AG09319 (cell line): ENCODE data around the gene ABCB1.

Experiments used
- DNase-seq: peaks from one replicate; pipeline ENCODE4 v3.0.0-alpha.2; 2010; ENCODE audit warnings: low read depth; ENCODE audit errors: extremely low read depth
- CTCF ChIP-seq: IDR thresholded peaks from 2 replicates; pipeline ENCODE4 v1.5.1; 2011; ENCODE audit warnings: low read depth, mild to moderate bottlenecking, inconsistent platforms, low read length, moderate library complexity

Gene ABCB1

GRCh38 chr7:87494454-87494853 is 106.2 kb downstream of the ABCB1 start:
- no peak for DNase-seq
- no peak for TF ChIP-seq CTCF

GRCh38 chr7:87483131-87483530 is 117.6 kb downstream of the ABCB1 start:
- DNase-seq = no peak
- TF ChIP-seq CTCF = no peak

DNA sequence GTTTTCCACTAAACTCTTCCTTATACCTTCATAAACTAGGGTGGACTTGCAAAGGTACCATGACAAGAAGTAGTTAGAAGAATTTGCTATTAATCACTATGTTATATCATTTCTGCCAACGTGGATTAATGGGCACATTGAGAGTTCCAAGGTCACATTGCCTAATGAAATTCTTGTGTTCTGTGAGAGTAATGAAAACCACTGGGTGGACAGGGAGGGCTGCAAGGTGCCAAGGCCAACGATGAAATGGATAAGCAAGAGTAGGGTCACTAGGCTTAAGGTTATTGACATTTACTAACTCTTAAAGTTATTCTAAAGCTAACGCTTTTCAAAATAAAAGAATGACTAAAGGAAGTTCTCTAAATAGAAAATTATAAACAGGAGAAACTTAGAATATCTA is 118.6 kb downstream of the ABCB1 start:
- no peak for DNase-seq
- no peak for TF ChIP-seq CTCF

GRCh38 chr7:87480386-87480785 is 120.3 kb downstream of the ABCB1 start:
- no peak for DNase-seq
- no peak for TF ChIP-seq CTCF

DNA sequence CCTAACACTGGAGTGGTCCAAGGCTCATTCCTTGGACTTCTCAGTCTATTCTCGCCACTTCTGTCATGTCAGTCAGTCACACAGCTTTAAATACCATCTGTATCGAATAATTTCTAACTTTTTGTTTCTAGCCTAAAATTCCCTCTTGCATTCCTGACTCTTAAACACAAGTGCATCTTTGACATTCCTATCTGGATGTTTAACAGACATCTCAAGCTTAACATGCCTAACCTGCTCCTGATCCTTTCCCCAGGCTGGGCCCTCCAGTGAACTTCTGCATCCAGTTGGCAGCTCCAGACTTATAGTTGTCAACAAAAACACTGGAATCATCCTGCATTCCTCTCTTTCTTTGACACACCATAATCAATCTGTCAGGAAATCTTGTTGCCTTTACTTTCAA is 120.7 kb downstream of the ABCB1 start:
- TF ChIP-seq CTCF = no peak
- DNase-seq = no peak

DNA sequence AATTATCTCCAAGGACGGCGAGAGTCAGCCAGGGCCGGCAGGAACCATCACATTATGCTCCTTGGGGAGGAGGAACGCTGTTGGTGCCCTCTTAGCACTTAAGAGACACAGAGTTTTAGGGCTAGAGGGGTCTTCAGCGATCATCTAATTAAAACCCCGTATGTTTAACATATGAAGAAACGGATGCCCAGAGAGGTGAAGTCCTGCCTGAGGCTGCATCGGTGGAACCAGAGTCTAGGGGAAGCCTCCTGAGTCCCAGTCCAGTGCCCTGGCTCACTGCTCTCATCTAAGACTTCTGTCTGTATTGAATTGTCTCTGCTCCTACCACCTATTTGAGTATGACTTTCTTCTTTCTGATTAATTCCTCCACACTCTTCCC is 124.5 kb downstream of the ABCB1 start:
- TF ChIP-seq CTCF = no peak
- no peak for DNase-seq

- no peak for TF ChIP-seq CTCF
- DNase-seq = no peak
Measured at GRCh38 chr7:87475359-87476178, 125.1 kb downstream of the ABCB1 start, which contains the start of gene ABCB4. Gene ABCB4, minus strand, starts transcription at chr7:87475680. Its CDS starts 215 bp downstream, at chr7:87475465.
